Measurements from ENCODE around the gene CDK19.
"Not testable (repeated sequence)": the region's sequence is repeated elsewhere in the genome, so short reads cannot be mapped to it uniquely, and the experiment has no call there.

Gene CDK19

GRCh38 chr6:110853754-110854477 lies 38.6 kb upstream of the CDK19 start:
- Histone ChIP-seq H3F3A (ENCODE audit: insufficient read depth, low read length) (no peaks in the 10 kb centered on the region), H3K36me3 (replicated peaks; ENCODE audit: insufficient read depth, low read length) (no peaks in the 10 kb centered on the region), H4K20me1 (ENCODE audit: insufficient read depth, low read length) (no peaks in the 10 kb centered on the region)

GRCh38 chr6:110852773-110853172 lies 37.5 kb upstream of the CDK19 start:
- no peak for DNase-seq
- Histone ChIP-seq H3K9ac (ENCODE audit: low read length) (no peak overlapping the region), H3K9me2 (replicated peaks; ENCODE audit: insufficient read depth, low read length) (no peaks in the 10 kb centered on the region), H3K4me3 (ENCODE audit: low read length) (no peak overlapping the region), H3K4me1 (ENCODE audit: low read length) (no peaks in the 10 kb centered on the region), H4K20me1 (ENCODE audit: insufficient read depth, low read length) (no peaks in the 10 kb centered on the region), H3K27ac (ENCODE audit: low read length) (no peak overlapping the region), H2AFZ (ENCODE audit: low read length) (no peak overlapping the region), H3K79me2 (ENCODE audit: low read length) (no peaks in the 10 kb centered on the region), H3K4me2 (ENCODE audit: low read depth, low read length) (no peak overlapping the region), H3K9me3 (replicated peaks; ENCODE audit: insufficient read depth, low read length) (no peaks in the 10 kb centered on the region), H3F3A (ENCODE audit: insufficient read depth, low read length) (no peaks in the 10 kb centered on the region), H3K27me3 (replicated peaks; ENCODE audit: insufficient read depth, low read length) (no peaks in the 10 kb centered on the region), H3K36me3 (replicated peaks; ENCODE audit: insufficient read depth, low read length) (no peaks in the 10 kb centered on the region)
- TF ChIP-seq EZH2 (optimal IDR thresholded peaks at IDR 0.05; ENCODE audit: low read depth, low read length), result no peak

More at GRCh38 chr6:110853754-110854477, 38.6 kb upstream of the CDK19 start:
- no peak for DNase-seq
- H3K4me3 ChIP-seq (ENCODE audit: low read length), result no peak overlapping the region
- H3K4me2 ChIP-seq (ENCODE audit: low read depth, low read length), result no peak overlapping the region
- TF ChIP-seq CTCF (IDR thresholded peaks at IDR 0.05; ENCODE audit: low read length) (no peak), EZH2phosphoT487 (IDR thresholded peaks at IDR 0.05; ENCODE audit: low read length) (no peak), EZH2 (optimal IDR thresholded peaks at IDR 0.05; ENCODE audit: low read depth, low read length) (no peak)
- H3K9ac ChIP-seq (ENCODE audit: low read length), result no peak overlapping the region
- H3K9me2 ChIP-seq (replicated peaks; ENCODE audit: insufficient read depth, low read length), result no peaks in the 10 kb centered on the region
- H3K27ac ChIP-seq (ENCODE audit: low read length), result no peak overlapping the region
- no peaks in the 10 kb centered on the region for H3K9me3 ChIP-seq (replicated peaks; ENCODE audit: insufficient read depth, low read length)
- no peak overlapping the region for H2AFZ ChIP-seq (ENCODE audit: low read length)
- peaks cover under 1% of the 10 kb centered on the region; the same call in 1 of the 2 replicates for H3K4me1 ChIP-seq (ENCODE audit: low read length)
- H3K79me2 ChIP-seq (ENCODE audit: low read length), result no peaks in the 10 kb centered on the region
- H3K27me3 ChIP-seq (replicated peaks; ENCODE audit: insufficient read depth, low read length), result no peaks in the 10 kb centered on the region

GRCh38 chr6:110849781-110850180 lies 34.5 kb upstream of the CDK19 start:
- Histone ChIP-seq H3K4me3 (ENCODE audit: low read length) (no peak overlapping the region), H2AFZ (ENCODE audit: low read length) (no peak overlapping the region), H3K9me2 (replicated peaks; ENCODE audit: insufficient read depth, low read length) (no peaks in the 10 kb centered on the region), H3K4me1 (ENCODE audit: low read length) (no peaks in the 10 kb centered on the region), H4K20me1 (ENCODE audit: insufficient read depth, low read length) (no peaks in the 10 kb centered on the region), H3K9ac (ENCODE audit: low read length) (no peak overlapping the region), H3K79me2 (ENCODE audit: low read length) (no peaks in the 10 kb centered on the region), H3K4me2 (ENCODE audit: low read depth, low read length) (no peak overlapping the region), H3K36me3 (replicated peaks; ENCODE audit: insufficient read depth, low read length) (no peaks in the 10 kb centered on the region), H3K27me3 (replicated peaks; ENCODE audit: insufficient read depth, low read length) (no peaks in the 10 kb centered on the region), H3F3A (ENCODE audit: insufficient read depth, low read length) (no peaks in the 10 kb centered on the region), H3K9me3 (replicated peaks; ENCODE audit: insufficient read depth, low read length) (no peaks in the 10 kb centered on the region), H3K27ac (ENCODE audit: low read length) (no peak overlapping the region)
- TF ChIP-seq EZH2 (optimal IDR thresholded peaks at IDR 0.05; ENCODE audit: low read depth, low read length) (no peak), CTCF (IDR thresholded peaks at IDR 0.05; ENCODE audit: low read length) (no peak), EZH2phosphoT487 (IDR thresholded peaks at IDR 0.05; ENCODE audit: low read length) (no peak)
- DNase-seq, result no peak

- no peak for DNase-seq
- Histone ChIP-seq H2AFZ (ENCODE audit: low read length) (no peak overlapping the region), H3K36me3 (replicated peaks; ENCODE audit: insufficient read depth, low read length) (no peaks in the 10 kb centered on the region), H3K4me3 (ENCODE audit: low read length) (no peak overlapping the region), H3F3A (ENCODE audit: insufficient read depth, low read length) (no peaks in the 10 kb centered on the region), H3K4me1 (ENCODE audit: low read length) (no peaks in the 10 kb centered on the region), H3K4me2 (ENCODE audit: low read depth, low read length) (no peak overlapping the region), H3K9me3 (replicated peaks; ENCODE audit: insufficient read depth, low read length) (no peaks in the 10 kb centered on the region), H3K9ac (ENCODE audit: low read length) (no peak overlapping the region), H3K27ac (ENCODE audit: low read length) (no peak overlapping the region), H3K79me2 (ENCODE audit: low read length) (no peaks in the 10 kb centered on the region), H3K9me2 (replicated peaks; ENCODE audit: insufficient read depth, low read length) (no peaks in the 10 kb centered on the region), H3K27me3 (replicated peaks; ENCODE audit: insufficient read depth, low read length) (no peaks in the 10 kb centered on the region), H4K20me1 (ENCODE audit: insufficient read depth, low read length) (no peaks in the 10 kb centered on the region)
- TF ChIP-seq EZH2 (optimal IDR thresholded peaks at IDR 0.05; ENCODE audit: low read depth, low read length) (no peak), EZH2phosphoT487 (IDR thresholded peaks at IDR 0.05; ENCODE audit: low read length) (no peak), CTCF (IDR thresholded peaks at IDR 0.05; ENCODE audit: low read length) (no peak)
Measured at GRCh38 chr6:110841266-110841665, 26.0 kb upstream of the CDK19 start.

GRCh38 chr6:110835751-110836150 lies 20.5 kb upstream of the CDK19 start:
- not testable (repeated sequence) for H3F3A ChIP-seq (ENCODE audit: insufficient read depth, low read length); DNase-seq

More at GRCh38 chr6:110835751-110836150, 20.5 kb upstream of the CDK19 start:
- not testable (repeated sequence) for H3K36me3 ChIP-seq (replicated peaks; ENCODE audit: insufficient read depth, low read length); H3K4me2 ChIP-seq (ENCODE audit: low read depth, low read length); H3K4me1 ChIP-seq (ENCODE audit: low read length); H4K20me1 ChIP-seq (ENCODE audit: insufficient read depth, low read length); H3K9ac ChIP-seq (ENCODE audit: low read length); H2AFZ ChIP-seq (ENCODE audit: low read length); H3K27ac ChIP-seq (ENCODE audit: low read length); H3K27me3 ChIP-seq (replicated peaks; ENCODE audit: insufficient read depth, low read length); H3K79me2 ChIP-seq (ENCODE audit: low read length); H3K4me3 ChIP-seq (ENCODE audit: low read length); H3K9me3 ChIP-seq (replicated peaks; ENCODE audit: insufficient read depth, low read length); H3K9me2 ChIP-seq (replicated peaks; ENCODE audit: insufficient read depth, low read length)

Measured in MM.1S (cell line).